Renal cortical epithelial cell (primary cell): ENCODE data around the gene ACBD4. TPM values are rescaled to one million over a fixed set of nuclear protein-coding genes. Genes with fewer than 3 reads are reported as not detected.

Experiments
- DNase-seq: peaks from one replicate; pipeline ENCODE4 v3.0.0-alpha.2; 2011; ENCODE audit warnings: low read depth
- total RNA-seq: library from RNA; depleted of rRNA; stranded (reverse); fragments of >200 nt; gene quantifications from 2 replicates; pipeline ENCODE4 v1.2.3, GENCODE V29; 2014

Gene ACBD4
- total RNA-seq, 1 donor from 2014 or later = 7.2 TPM

DNA sequence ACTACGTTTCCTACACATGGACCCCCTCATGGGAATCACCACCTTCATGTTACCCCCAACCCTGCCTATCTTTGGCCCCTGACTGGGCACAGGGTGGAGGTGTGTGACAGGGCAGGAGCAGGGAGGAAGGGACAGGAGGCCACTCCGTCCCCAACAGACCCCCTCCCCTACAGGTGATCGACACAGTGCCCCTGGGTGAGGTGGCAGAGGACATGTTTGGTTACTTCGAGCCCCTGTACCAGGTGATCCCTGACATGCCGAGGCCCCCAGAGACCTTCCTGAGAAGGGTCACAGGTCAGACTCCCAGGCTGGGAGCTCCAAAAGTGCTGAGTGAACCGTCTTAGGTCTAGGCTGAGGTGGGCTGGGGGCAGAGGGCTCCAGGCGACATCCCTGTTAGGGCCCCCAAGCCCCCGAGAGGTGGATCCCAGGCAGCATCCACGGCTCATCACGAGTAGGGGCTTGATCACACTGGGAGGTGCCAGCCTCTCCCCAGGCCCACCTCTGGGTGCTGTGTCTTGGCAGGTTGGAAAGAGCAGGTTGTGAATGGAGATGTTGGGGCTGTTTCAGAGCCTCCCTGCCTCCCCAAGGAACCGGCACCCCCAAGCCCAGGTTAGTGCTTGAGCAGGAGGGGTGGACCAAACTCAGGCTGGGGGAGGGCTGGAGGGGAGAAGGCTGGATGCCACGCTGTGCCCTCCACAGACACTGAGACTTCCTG lies 1.5 kb downstream of the ACBD4 start:
- DNase-seq = no peak

DNA sequence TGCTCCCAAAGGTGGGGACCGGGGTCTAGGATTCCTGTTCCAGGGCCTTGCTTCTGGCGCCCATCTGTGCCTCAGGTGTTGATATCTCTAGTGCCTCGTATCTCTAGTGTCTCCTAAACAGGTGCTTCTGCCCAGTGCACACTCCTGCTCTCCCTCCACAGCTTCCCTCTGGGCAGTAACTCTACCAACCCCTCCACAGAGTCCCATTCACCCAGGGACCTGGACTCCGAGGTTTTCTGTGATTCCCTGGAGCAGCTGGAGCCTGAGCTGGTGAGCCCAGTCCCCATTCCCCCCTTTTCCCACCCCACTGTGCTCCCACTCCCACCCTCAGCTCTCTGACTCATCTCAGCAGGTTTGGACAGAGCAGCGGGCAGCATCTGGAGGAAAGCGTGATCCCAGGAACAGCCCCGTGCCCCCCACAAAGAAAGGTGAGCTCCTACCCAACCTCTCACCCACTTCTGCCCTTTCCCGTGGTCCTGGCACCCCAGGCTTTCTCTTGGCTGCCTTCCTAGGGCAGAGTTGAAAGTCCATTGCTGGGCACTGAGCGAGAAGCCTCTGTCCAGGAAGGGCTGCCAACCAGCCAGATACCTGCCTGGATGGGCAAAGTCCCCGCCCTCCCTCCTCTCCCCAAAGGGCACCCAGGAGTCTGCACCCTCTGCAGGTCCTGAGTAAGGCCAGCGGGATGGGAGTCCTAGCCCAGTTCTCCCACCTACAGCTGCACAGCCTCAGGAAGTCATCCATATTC lies 2.2 kb downstream of the ACBD4 start:
- no peak for DNase-seq

DNA sequence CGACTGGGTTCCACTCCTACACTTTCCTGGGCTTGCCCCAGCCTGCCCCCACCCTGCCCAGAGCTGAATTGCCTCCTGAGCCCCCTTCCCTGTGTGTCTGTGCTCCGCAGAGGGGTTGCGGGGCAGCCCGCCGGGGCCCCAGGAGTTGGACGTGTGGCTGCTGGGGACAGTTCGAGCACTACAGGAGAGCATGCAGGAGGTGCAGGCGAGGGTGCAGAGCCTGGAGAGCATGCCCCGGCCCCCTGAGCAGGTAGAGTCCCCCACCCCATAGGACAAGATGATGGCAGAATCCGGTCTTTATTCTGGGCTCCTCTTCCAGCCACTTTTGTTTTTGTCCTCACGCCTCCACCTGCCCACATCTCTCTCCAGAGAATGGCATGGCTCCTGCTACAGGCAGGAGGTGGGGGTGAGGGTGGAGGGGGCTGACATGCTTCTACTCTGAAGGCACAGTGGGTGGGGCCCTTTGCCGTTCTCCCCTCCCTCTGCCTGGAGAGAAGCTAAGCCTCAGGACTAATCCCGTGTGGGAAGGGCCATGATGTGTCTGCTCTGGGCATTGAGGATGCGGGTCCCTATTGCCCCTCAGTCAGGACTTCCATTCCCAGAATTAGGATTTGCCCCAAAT lies 3.5 kb downstream of the ACBD4 start:
- no peak for DNase-seq

DNA sequence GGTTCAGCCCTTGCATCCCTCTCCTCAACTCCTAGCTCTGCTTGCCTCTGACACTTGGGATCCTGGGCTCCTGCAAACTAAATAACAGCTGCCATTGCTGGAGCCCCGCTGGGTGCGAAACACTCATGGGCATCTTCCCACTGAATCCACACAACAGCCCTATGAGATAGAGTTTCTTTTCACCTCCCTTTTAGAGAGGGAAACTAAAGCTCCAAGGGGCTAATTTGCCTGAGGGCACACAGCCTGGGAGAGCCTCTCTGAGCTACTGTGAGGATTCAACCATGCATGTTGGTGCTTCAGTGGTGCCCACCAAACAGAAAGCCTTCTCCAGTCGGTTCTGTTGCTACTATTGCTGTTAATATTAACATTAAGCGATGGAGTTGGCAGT lies 4.0 kb downstream of the ACBD4 start:
- DNase-seq = no peak

DNA sequence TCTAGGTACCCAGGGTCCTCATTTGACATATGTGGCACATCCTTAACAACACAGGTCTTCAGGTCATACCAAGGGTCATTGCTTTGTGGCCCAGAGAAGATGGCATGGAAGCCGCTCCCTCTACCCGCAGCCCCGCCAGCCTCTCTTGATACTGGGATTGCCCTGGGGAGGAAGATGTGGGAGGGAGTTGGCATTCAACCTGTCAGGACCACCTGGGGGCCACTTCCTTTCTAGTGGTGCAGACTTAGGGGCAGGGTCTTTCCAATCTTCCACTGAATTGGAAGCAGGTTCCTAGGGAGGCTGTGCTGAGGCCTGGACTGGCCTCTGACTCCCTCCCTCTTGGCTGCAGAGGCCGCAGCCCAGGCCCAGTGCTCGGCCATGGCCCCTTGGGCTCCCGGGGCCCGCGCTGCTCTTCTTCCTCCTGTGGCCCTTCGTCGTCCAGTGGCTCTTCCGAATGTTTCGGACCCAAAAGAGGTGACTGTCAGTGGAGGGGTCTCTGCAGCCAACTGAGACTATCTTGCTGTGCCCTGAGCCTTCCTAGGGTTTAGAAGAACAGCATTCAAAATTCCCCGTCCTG lies 7.7 kb downstream of the ACBD4 start:
- no peak for DNase-seq

DNA sequence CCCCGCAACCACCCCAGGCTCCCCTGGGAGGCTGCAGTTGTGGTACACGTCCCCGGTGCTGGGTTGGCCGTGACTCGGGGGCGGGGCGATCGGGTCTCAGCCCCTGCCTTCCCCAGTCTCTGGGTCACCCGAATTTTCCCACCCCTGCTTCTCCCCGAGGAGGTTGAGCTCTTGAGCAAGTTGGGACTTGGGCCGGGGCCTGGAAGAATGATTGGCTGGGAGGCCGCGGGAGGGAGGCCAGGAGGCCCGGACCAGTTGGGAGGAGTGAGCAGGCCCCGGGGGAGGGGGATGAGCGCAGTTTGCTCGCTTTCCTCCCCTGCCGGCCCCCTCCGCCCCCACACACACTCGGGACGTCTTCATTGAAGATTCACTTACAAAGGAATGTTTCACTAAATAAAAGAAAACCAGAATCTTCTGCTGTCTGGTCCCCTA lies 8.3 kb downstream of the ACBD4 start:
- no peak for DNase-seq

DNA sequence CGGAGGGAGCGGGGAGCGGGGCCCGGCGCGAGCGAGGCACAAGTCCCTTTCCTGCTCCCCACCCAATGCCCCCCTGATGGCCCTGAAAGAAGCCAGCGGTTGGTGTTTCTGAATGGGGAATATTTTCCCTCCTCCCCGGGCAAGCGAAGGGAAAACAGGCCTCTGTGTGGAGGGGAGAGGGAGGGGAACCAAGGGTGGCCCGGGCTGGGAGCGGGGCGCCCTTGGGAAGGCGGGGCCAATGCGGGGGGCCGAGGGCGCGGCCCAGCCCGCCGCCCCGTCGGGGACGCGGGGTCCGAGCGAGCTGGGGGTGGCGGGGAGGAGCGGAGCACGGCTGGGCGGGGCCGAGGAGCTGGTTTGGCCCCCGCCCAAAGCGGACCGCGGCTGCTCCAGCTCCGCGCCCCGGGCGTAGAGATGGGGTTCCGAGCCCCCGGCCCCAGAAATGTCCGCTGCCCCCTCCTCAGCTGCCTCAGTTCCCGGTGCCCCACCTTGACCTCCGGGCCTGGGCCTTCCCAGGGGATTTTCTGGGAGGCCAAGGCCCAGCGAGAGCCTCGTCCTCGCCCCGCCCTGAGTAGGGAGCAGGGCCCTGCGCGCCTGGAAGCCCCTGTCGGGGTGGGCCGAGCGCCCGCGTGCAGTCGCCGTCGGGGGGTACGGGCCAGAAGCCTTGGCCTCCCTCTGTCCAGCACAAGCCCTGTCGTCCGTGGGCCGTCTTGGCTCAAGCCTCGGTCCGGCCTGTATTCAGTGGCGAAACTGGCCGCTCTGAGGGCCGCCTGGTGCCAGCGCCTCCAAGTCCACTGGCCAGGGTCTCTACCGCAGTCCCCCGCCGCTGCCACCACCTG lies 8.9 kb downstream of the ACBD4 start:
- no peak for DNase-seq

DNA sequence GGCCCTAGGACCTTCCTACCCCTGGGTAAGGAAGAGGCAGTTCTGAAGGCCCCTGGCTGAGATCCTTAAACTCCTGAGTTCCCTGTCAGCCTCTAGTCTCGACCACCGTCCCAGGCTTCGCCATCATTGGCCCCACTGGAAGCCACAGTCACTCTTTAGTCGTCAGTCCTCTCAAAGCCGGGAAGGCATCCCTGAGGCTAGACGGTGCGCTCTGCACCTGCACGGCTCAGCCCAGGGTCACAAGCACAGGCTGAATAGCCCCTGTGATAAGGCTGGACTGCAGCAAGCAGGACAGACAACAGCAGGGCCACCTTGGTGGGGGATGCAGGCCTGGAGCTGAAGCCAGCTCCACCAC lies 9.5 kb downstream of the ACBD4 start:
- DNase-seq = no peak

DNA sequence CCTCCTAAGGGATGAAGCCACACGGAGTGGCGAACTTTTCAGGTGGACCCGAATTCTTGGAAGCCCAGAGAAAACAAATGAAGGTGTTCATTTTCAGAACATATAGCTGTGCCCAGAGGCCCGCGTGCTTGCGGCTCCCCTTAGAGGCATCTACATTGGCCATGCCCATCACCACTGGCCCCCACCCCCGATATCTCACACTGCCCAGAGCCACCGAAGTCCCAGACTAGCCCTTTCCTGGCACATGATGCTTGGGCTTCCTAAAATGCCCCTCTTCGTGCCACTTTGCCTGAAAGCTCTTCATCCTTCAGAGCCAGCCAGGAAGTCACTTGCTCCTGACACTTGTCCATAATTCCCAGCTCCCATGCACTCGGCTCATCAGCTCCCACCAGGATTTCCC lies 10.7 kb downstream of the ACBD4 start:
- DNase-seq = no peak

DNA sequence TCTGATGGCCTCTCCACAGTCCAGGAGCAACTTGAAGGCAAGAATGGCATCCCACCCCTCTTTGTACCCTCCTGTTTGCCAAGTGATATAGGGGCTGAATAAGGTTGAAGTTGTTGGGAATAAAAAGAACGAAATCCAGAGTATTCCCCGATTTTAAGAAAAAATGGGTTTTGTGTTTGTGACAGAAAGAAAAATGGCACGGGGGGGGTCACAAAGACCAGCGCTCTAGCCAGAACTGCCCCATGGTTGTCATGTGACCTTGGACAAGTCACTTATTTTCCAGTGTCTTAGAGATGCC lies 11.1 kb downstream of the ACBD4 start:
- no peak for DNase-seq

DNA sequence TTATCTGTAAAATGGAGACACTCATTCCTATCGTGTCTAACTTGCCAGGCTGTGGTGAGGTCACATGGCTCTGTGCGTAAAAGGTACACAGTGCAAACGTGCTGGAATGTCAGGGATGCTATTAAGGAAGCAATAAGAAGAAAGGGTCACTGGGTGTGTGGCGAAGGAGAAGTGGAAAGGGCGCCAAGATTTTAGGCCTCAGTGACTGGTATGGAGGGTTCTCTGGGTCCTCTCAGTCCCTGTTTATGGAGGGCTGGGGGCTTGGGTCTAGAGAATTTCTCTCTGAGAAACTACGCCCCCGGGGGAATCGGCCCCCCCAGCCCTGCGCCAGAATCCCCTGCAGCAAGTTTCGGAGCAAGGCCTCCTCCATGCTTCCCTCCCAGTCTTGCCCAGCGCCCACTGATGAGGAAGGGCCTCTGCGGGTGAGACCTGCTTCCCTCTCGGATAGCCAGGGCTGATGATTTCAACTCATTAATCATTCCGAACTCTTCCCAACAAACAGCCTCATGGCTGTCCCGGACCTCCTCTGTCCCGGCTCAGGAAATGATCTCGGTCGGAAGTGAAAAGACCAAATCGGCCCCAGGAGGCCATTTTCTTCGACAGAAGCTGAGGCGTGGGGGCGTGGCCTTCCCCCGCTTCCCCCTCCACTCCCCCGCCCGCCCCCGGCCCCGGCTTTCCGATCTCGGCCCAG lies 11.5 kb downstream of the ACBD4 start:
- peak; percentile 86 for DNase-seq

DNA sequence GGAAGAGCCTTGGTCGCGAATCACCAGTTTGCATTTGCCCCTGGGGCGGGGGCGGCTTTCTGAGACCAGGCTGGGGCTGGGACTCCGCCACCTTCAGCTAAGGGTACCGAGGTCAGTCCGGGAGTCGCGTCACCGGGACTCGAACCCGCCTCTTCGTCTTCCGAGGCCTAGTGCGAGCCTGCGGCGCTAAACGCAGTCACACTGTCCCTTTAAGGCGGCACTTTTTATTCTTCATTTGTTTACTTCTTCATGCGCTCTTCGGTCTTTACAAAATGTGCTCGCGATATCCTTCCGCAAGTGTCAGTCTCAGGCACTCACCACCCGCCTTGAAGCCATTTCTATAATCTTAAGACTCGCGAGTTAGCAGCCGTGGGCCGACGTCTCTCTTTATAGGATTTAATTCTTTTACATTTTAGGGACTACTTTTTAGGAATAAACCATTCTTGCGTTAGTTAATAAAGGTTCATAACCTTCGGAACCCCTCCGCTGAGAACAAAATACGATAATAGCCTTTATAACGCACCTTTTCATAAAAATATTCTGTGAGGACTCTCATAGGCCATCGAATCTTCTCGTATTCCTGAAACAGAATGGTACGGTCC lies 12.2 kb downstream of the ACBD4 start:
- peak; percentile 93 for DNase-seq

DNA sequence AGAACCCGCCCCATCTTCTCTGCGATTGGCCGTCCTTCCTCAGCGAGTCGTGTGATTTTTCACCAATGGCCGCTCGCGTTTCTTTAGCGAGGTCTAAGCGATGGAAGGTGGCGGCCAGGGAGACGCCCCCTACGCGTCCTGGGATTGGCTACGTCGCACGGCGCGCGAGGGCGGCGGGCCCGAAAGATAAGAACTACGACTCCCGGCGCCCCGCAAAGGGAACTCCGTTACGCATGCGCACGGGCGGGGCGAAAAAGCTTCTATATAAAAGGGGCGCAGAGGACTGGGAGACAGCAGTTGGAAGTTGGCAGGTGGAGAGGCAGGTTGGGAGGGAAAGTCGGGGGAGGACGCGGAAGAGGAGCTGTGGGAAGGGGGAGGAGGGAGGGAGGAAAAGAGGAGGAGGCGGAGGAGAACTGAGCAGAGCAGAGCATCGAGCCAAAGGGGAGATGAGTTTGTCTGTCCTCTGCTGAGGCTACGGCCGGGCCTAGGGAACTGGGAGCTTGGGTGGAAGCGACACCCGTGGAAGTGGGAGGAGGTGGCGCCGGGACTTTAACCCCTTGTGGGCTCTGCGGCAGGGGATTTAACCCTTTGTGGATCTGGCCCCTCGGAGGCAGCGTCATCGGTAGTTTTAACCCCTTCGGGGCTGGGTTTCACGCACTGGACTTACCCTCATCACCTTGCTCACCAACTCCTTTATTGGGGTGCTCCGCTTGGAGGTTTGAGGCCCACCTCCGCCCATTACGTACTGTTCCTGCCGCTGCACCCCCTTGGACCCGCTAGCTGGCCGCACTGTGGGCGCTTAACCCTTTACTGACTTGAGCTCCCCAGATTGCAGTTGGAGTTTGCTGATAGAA lies 12.9 kb downstream of the ACBD4 start, which contains the start of gene HEXIM1:
Gene HEXIM1 (plus strand): TSS at position 293 of the 854 bp plus-strand sequence. CDS start 716 bp downstream, outside the sequence.
- DNase-seq = peak; percentile 96

DNA sequence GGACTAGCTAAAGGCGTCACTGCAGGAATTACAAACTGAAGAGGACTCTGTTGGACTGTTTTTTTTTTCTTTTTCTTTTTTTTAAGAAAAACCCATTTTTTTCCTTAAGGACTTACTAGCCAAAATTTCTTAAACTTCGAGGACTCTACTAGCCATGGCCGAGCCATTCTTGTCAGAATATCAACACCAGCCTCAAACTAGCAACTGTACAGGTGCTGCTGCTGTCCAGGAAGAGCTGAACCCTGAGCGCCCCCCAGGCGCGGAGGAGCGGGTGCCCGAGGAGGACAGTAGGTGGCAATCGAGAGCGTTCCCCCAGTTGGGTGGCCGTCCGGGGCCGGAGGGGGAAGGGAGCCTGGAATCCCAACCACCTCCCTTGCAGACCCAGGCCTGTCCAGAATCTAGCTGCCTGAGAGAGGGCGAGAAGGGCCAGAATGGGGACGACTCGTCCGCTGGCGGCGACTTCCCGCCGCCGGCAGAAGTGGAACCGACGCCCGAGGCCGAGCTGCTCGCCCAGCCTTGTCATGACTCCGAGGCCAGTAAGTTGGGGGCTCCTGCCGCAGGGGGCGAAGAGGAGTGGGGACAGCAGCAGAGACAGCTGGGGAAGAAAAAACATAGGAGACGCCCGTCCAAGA lies 13.7 kb downstream of the ACBD4 start:
- DNase-seq = peak; percentile 55

DNA sequence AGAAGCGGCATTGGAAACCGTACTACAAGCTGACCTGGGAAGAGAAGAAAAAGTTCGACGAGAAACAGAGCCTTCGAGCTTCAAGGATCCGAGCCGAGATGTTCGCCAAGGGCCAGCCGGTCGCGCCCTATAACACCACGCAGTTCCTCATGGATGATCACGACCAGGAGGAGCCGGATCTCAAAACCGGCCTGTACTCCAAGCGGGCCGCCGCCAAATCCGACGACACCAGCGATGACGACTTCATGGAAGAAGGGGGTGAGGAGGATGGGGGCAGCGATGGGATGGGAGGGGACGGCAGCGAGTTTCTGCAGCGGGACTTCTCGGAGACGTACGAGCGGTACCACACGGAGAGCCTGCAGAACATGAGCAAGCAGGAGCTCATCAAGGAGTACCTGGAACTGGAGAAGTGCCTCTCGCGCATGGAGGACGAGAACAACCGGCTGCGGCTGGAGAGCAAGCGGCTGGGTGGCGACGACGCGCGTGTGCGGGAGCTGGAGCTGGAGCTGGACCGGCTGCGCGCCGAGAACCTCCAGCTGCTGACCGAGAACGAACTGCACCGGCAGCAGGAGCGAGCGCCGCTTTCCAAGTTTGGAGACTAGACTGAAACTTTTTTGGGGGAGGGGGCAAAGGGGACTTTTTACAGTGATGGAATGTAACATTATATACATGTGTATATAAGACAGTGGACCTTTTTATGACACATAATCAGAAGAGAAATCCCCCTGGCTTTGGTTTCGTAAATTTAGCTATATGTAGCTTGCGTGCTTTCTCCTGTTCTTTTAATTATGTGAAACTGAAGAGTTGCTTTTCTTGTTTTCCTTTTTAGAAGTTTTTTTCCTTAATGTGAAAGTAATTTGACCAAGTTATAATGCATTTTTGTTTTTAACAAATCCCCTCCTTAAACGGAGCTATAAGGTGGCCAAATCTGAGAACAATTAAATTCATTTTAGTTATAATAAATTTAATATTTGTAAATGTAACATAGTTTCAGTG lies 14.5 kb downstream of the ACBD4 start:
- peak; percentile 40 for DNase-seq

DNA sequence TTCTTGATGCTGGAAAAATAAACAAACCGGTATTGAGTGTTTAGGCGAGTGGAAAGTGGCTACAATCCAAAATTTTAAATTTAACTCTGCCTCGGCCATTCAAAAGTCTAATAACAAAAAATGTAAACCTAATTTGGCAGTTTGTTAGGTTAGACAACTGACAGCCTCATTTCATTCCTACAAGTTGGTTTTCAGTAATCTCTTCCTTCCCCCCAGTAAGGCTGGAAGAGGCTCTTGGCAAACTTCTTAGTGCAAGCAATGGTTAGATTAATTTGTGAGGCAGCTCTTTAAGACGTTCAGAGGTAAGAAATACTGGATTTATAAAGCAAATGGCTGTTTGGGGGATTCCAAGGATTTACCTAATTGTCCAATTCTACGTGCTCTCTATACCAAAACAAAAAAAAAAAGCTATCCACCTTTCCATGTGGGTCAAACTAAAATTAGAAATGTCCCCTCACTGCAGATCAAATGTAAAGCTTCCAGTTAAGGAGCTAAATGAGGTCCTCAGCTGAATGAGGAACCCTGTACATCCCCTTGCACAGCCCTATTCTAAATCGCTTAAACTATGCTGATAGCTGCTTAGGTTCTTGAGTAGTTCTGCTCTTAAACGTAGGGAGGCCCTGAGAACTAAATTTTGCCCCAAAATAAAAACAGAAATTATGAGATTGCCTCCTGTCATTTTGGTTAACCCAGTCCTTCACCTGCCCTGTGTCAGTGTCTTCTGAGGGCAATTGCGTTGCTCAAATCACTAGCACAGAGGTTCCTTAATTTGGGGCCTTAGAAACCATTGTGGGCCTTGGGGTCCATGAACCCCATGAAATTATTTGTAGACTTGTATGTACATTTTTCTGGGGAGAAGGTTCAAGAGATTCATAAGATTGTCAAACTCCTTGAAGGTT lies 15.7 kb downstream of the ACBD4 start:
- no peak for DNase-seq

DNA sequence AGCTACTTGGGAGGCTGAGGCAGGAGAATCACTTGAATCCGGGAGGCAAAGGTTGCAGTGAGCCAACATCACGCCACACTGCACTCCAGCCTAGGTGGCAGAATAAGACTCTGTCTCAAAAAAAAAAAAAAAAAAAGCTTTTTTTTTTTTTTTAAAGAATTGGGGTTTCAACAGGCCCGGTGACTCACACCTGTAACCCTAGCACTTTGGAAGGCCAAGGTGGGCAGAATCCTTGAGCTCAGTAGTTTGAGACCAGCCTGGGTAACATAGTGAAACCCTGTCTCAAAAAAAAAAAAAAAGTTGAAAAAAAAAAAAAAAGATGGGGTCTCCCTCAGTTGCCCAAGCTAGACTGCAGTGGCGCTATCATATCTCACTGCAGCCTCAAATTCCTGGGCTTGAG lies 19.5 kb downstream of the ACBD4 start:
- no peak for DNase-seq
